RWPE1 (cell line): Measurements from ENCODE around the gene EVX2.

Source experiments
- CTCF ChIA-PET: fragments of 350-600 bp; sonication (Branson Sonifier 250); formaldehyde crosslinking; extraction: SDS; loops from one replicate; lab custom pipeline; 2021; lab: Yijun Ruan, JAX
- POLR2A ChIA-PET: fragments of 400-600 bp; formaldehyde crosslinking; extraction: SDS; loops from one replicate; lab custom pipeline; 2020; ENCODE audit warnings: antibody characterized with exemption; ENCODE audit not compliant: low non-redundant PET; lab: Yijun Ruan, JAX
- DNase-seq: peaks from one replicate; pipeline ENCODE4 v3.0.0; 2012; ENCODE audit warnings: low spot score
- H3K27ac ChIP-seq: fragments of 450-650 bp; 2 replicates; pipeline ENCODE4 v1.5.1; 2017
- TF ChIP-seq, protein P1 (sequence below): fragments of 450-650 bp; conservative IDR thresholded peaks from 2 replicates; pipeline ENCODE4 v1.5.1; 2017; ENCODE audit warnings: low read depth, mild to moderate bottlenecking

EVX2 gene

DNA sequence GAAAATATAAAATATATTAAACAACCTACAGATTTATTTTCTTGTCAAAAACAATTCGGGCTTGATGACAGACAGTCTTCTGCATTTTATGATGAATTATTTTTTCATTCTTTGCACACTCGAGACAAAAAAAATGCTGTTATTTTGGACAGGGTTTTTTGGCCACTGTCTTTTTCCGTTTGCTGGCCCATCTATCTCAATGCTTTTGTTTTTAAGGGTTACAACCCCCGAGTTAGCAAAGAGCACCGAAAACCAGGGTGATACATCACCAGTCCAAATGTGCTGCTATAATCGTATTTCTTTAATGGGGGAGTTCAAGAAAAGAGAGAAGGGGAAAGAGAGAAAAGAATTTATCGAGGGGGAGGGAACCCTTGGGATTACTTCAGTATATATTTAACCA is 7.7 kb downstream of the EVX2 start:
- TF ChIP-seq, protein P1, sequence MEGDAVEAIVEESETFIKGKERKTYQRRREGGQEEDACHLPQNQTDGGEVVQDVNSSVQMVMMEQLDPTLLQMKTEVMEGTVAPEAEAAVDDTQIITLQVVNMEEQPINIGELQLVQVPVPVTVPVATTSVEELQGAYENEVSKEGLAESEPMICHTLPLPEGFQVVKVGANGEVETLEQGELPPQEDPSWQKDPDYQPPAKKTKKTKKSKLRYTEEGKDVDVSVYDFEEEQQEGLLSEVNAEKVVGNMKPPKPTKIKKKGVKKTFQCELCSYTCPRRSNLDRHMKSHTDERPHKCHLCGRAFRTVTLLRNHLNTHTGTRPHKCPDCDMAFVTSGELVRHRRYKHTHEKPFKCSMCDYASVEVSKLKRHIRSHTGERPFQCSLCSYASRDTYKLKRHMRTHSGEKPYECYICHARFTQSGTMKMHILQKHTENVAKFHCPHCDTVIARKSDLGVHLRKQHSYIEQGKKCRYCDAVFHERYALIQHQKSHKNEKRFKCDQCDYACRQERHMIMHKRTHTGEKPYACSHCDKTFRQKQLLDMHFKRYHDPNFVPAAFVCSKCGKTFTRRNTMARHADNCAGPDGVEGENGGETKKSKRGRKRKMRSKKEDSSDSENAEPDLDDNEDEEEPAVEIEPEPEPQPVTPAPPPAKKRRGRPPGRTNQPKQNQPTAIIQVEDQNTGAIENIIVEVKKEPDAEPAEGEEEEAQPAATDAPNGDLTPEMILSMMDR: no peak
- CTCF ChIA-PET: no interaction called here
- no peak overlapping the region for H3K27ac ChIP-seq
- POLR2A ChIA-PET: no interaction called here
- no peak for DNase-seq

DNA sequence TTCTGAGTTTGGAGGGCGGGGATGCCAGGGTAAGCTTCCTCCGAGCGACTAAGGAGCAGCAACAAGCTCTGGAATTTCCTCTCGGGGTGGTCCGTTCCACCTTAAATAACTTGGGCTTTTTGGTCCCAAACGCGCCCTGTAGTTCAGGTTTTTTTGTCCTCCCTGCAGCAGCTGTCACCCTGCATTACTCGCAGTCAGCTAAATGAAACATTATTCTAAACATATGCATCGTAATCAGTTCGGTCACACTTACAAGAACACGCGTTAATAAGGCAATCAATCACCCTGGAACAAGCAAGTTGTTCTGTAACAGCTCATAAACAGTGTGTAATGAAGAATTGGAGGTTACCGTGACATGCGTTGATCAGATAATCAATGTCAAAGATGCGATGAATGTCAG is 8.3 kb downstream of the EVX2 start:
- POLR2A ChIA-PET: no interaction called here
- CTCF ChIA-PET: no interaction called here
- no peak overlapping the region for H3K27ac ChIP-seq

DNA sequence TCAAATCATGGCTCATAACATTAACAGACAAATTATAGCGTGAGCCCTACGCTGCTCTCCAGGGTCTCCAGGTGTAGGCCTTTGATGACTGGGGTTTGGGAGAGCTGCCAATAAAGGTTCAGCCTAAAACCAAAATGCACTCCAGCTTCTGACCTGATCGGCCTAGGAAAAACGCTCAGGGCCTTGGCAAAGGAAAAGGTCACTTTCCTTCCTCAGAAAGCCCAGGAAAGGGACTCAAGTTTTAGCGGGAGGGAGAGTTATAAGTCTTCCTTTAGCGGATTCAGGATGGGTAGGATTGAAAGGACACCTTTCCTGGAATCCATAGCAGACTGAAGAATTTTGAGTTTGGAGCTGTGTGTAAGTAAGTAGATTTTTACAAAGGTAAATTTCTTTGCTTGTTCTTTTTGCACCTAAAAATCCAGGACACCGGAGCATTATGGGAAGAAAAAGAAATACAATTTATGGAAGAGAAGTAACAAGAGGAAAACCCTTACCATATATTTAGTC is 8.8 kb downstream of the EVX2 start:
- no peak for DNase-seq
- ChIA-PET POLR2A (no interaction called here), CTCF (no interaction called here)
- no peak overlapping the region for H3K27ac ChIP-seq
- TF ChIP-seq, protein P1: no peak

More for the DNA sequence above, 8.3 kb downstream of the EVX2 start:
- DNase-seq: no peak
- TF ChIP-seq, protein P1: no peak

DNA sequence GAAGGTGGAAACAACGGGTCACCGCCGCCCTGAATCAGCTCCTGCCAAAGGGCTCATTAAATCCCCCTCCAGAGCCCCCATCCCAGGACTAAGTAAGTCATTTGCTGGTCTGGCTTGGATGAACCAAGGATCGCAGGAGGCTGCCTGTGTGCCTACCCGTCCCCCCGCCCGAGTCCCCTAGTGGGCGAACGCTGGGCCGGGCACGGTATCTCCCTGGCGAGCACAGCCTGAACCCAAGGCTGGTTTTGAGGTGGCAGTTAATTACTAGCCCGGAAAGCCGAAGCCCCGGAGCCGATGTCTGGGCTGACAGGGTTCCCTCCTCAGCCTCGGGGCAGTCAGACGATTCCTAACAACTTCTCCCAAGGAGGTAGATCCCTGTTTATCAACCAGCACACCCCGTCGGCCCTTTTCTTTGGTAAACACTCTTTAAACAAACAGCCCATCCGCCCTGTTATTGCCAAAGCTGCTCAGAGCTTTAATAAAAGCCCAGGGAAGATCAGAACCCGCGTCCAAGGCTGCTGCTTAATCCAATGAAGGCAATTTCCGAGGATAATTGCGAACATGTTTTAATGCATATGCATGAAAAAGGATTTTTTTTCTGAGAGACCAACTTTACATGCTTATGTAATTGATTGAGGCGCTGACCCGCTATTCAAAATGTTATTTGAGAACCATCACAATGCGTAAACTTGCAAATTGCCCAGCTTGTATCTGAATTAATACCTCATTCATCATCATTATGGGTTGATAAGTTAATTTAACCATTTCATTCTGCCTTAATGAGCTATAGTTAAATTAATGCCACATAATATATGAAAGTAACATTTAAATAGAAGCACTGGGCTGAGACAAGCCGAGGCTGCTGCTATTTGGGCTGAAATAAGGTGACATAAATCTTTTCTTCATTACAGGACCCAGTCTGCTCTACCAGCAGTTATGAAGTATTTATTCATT is 10.5 kb downstream of the EVX2 start:
- TF ChIP-seq, protein P1: no peak
- ChIA-PET POLR2A (no interaction called here), CTCF (interaction anchor here (0.6 to 0.7 kb wide), 2 partner anchors 19 to 121 kb away, joined by 3 read pairs; no protein-coding TSS in a partner anchor)
- no peak for DNase-seq
- H3K27ac ChIP-seq: no peak overlapping the region

DNA sequence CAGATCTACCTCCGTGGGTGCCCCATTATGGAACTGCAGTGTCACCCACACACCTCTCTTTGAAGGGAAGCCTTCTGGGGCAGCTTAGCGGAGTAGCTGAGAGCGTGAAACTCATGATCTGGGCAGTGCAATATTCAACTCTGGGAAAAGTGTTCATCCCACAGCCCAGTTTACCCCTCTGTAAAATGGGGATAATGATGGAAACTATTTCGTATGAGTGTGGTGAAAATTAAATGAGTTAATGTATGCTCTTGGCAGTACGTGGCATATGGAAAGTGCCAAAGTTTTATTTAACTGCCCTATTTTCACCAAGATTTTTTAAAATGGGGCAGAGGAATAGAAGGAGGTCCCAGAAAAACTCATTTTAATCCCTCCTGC is 11.5 kb downstream of the EVX2 start:
- TF ChIP-seq, protein P1: no peak
- ChIA-PET POLR2A (no interaction called here), CTCF (interaction anchor here (0.5 kb wide), 1 partner anchor 299 kb away, joined by 4 read pairs; no protein-coding TSS in a partner anchor)
- H3K27ac ChIP-seq: no peak overlapping the region
- DNase-seq: no peak

DNA sequence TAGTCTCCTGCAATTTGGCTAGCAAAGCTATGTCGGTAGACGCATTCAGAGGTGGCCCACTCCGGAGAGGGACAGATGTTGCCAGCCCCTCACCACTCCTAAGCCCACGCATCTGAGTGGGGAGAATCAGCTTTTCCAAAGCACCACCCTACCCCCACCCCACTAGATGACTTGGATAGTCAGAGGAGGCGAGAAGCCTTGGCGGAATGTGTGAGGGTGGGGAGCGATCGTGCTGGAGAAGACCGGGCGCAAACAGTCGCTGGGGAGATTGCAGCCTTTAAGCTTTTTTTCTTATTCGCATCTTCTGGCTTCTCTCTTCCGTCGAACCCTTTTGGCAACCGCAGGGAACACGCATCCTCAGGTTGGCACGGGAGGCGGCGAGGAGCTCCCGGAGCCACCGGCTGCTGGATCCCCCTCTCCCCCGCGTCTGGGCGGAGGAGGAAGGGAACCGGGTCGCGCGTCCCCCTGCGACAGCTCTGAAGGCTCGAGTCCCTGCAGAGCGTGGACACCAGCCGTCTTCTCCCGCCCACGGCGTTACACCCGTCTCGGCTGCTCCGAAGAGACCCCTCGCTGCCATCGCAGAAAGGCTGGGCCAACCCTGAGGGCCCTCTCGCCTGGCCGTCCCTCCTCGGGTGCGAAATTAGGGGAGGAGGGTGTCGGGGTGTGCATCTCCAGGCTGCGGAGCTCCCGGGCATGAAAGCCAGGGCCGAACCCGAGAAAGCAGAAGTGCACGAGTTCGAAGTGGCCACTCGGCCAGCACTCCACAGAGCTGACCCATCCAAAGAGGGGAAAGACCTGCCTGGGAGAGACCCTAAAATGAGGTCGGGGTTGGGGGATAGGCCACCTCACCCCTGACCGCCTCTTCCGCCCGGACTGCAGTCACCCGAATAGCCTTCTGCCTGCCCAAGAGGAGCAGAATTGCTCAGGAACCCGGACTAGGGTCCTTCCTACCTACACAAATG is 12.2 kb downstream of the EVX2 start:
- H3K27ac ChIP-seq: no peak overlapping the region
- CTCF ChIA-PET: interaction anchor here (0.6 kb wide), 1 partner anchor 560 kb away, joined by 3 read pairs; no protein-coding TSS in a partner anchor
- DNase-seq: no peak
- POLR2A ChIA-PET: no interaction called here
- TF ChIP-seq, protein P1: no peak
